A549 (cell line): ENCODE data around the gene TRIM65. TPM values are rescaled to one million over a fixed set of nuclear protein-coding genes. Genes with fewer than 3 reads are reported as not detected.

ENCODE experiments used
- ATAC-seq, 2 experiments: fragments of 200-7000 bp in 1 of 2; fragments of >200 bp in 1 of 2; cut with Nextera tagmentation in 1 of 2; cut with Tn5 transposase in 1 of 2; 3 replicates each; pipeline versions ENCODE4 v1.8.0 to v1.9.1; 2018 to 2020; ENCODE audit warnings: mild to moderate bottlenecking in 1 of 2, moderate library complexity in 1 of 2
- CTCF ChIA-PET: fragments of 300-600 bp; sonication (Branson Sonifier 250); formaldehyde crosslinking; extraction: SDS; loops from one replicate; lab custom pipeline; 2021; ENCODE audit warnings: antibody characterized with exemption, inconsistent platforms; lab: Yijun Ruan, JAX
- POLR2A ChIA-PET: fragments of 350-600 bp; formaldehyde crosslinking; extraction: SDS; loops from one replicate; lab custom pipeline; 2021; ENCODE audit warnings: antibody characterized with exemption, inconsistent platforms; lab: Yijun Ruan, JAX
- DNase-seq, 2 experiments: peaks; one replicate each; pipeline versions ENCODE4 v3.0.0 to v3.0.0-alpha.2; 2011 to 2016; ENCODE audit warnings: low read depth in 1 of 2, low spot score in 1 of 2
- FAIRE-seq: peaks from 2 replicates; lab custom pipeline; 2011; peaks lifted over from hg19 to GRCh38; lab: Jason Lieb, UNC
- H3K27ac ChIP-seq, 2 experiments: fragments of >200 bp; sonication (Bioruptor Twin); formaldehyde crosslinking; 3 replicates each; pipeline ENCODE4 v1.5.1; 2016 to 2017
- H3K4me1 ChIP-seq: fragments of >200 bp; sonication (Bioruptor Twin); formaldehyde crosslinking; 3 replicates; pipeline ENCODE4 v1.6.1; 2016
- H3K4me2 ChIP-seq: fragments of >200 bp; sonication (Bioruptor Twin); formaldehyde crosslinking; 3 replicates; pipeline ENCODE4 v1.6.1; 2016
- H3K4me3 ChIP-seq: fragments of >200 bp; sonication (Bioruptor Twin); formaldehyde crosslinking; 3 replicates; pipeline ENCODE4 v1.5.1; 2016
- H3K9me3 ChIP-seq: fragments of >200 bp; sonication (Bioruptor Twin); formaldehyde crosslinking; 3 replicates; pipeline ENCODE4 v1.6.1; 2016
- CBX8 ChIP-seq: fragments of 200-600 bp; sonication (generic); IDR thresholded peaks from 2 replicates; pipeline ENCODE4 v1.6.1; 2016
- EHMT2 ChIP-seq: fragments of 200-600 bp; sonication (generic); IDR thresholded peaks from 2 replicates; pipeline ENCODE4 v1.6.1; 2016; ENCODE audit warnings: antibody characterized with exemption, low read depth, mild to moderate bottlenecking, moderate library complexity
- EP300 ChIP-seq, 2 experiments: fragments of >200 bp; sonication (Bioruptor Twin); formaldehyde crosslinking; IDR thresholded peaks; 2 replicates in 1 of 2; 3 replicates in 1 of 2; pipeline ENCODE4 v1.6.1; 2016 to 2017
- FOXS1 ChIP-seq: fragments of 250-450 bp; sonication (Bioruptor Pico); IDR thresholded peaks from 2 replicates; pipeline ENCODE4 v1.5.0; 2020; ENCODE audit warnings: mild to moderate bottlenecking, moderate library complexity
- HDAC2 ChIP-seq: fragments of 200-600 bp; sonication (generic); IDR thresholded peaks from 2 replicates; pipeline ENCODE4 v1.6.1; 2016
- HEYL ChIP-seq: fragments of 250-450 bp; sonication (Bioruptor Pico); IDR thresholded peaks from 2 replicates; pipeline ENCODE4 v1.8.0; 2021; ENCODE audit warnings: mild to moderate bottlenecking, moderate library complexity
- HOXB5 ChIP-seq: fragments of 250-450 bp; sonication (Bioruptor Pico); IDR thresholded peaks from 2 replicates; pipeline ENCODE4 v1.5.0; 2020; ENCODE audit warnings: mild to moderate bottlenecking, moderate library complexity
- MAFK ChIP-seq: fragments of 450-650 bp; IDR thresholded peaks from 2 replicates; pipeline ENCODE4 v1.6.1; 2014; ENCODE audit not compliant: partially characterized antibody
- NFE2L2 ChIP-seq: fragments of 150-350 bp; conservative IDR thresholded peaks from 2 replicates; pipeline ENCODE4 v1.6.1; 2014; ENCODE audit warnings: low read length
- PHF8 ChIP-seq: fragments of 200-600 bp; sonication (generic); IDR thresholded peaks from 2 replicates; pipeline ENCODE4 v1.6.1; 2016; ENCODE audit warnings: low read depth, mild to moderate bottlenecking, antibody characterized with exemption, moderate library complexity, borderline replicate concordance
- POLR2A ChIP-seq: IDR thresholded peaks from 2 replicates; pipeline ENCODE4 v1.6.1; 2012; ENCODE audit warnings: mild to moderate bottlenecking, low read length
- RAD21 ChIP-seq, 2 experiments: fragments of >200 bp in 1 of 2; sonication (Bioruptor Twin) in 1 of 2; formaldehyde crosslinking in 1 of 2; IDR thresholded peaks in 1 of 2; conservative IDR thresholded peaks in 1 of 2; 2 replicates in 1 of 2; 3 replicates in 1 of 2; pipeline ENCODE4 v1.6.1; 2012 to 2018; ENCODE audit warnings: inconsistent platforms in 1 of 2
- RCOR1 ChIP-seq: fragments of 150-350 bp; IDR thresholded peaks from 2 replicates; pipeline ENCODE4 v1.6.1; 2014; ENCODE audit warnings: antibody characterized with exemption, low read length, low read depth
- ZC3H11A ChIP-seq: fragments of 450-650 bp; IDR thresholded peaks from 2 replicates; pipeline ENCODE4 v1.6.1; 2014; ENCODE audit warnings: antibody characterized with exemption, mild to moderate bottlenecking
- ZSCAN20 ChIP-seq: fragments of 250-450 bp; sonication (Bioruptor Pico); IDR thresholded peaks from 2 replicates; pipeline ENCODE4 v1.8.0; 2022; ENCODE audit warnings: mild to moderate bottlenecking, moderate library complexity
- whole genome bisulfite sequencing: methylation state at CpG from one replicate; pipeline ENCODE4 v1.1.6; 2017; ENCODE audit errors: missing lambda C conversion rate; 5-methylcytosine and 5-hydroxymethylcytosine counted together
- polyA plus RNA-seq, 4 experiments: library from polyadenylated mRNA; depleted of rRNA in 3 of 4; stranded (reverse); fragments of >200 nt; fragmentation: RNase III in 1 of 4; extraction: RNeasy Plus Mini Kit Qiagen cat#74134 plus additional on column Dnase treatment in 1 of 4; gene quantifications; 2 replicates in 3 of 4; 3 replicates in 1 of 4; pipeline ENCODE4 v1.2.3, GENCODE V29; 2011 to 2017
- TF ChIP-seq, protein P1 (sequence below): fragments of 450-650 bp; IDR thresholded peaks from 2 replicates; pipeline ENCODE4 v1.6.1; 2014; ENCODE audit warnings: antibody characterized with exemption
- TF ChIP-seq, protein P2 (sequence below): fragments of 150-350 bp; IDR thresholded peaks from 2 replicates; pipeline ENCODE4 v1.6.1; 2014; ENCODE audit warnings: low read depth, mild to moderate bottlenecking, low read length
- TF ChIP-seq, protein P3 (sequence below): IDR thresholded peaks from 2 replicates; pipeline ENCODE4 v1.6.1; 2012
- TF ChIP-seq, protein P4 (sequence below): fragments of 200-600 bp; sonication (generic); IDR thresholded peaks from 2 replicates; pipeline ENCODE4 v1.6.1; 2016; ENCODE audit warnings: antibody characterized with exemption, mild to moderate bottlenecking, moderate library complexity
- TF ChIP-seq, protein P5 (sequence below): fragments of >200 bp; sonication (Bioruptor Twin); formaldehyde crosslinking; IDR thresholded peaks from 3 replicates; pipeline ENCODE4 v1.6.1; 2016

Gene TRIM65
- polyA plus RNA-seq, 2 of the 4 experiments (the other 2 are of a cell fraction): 13.5 to 30.2 TPM

DNA sequence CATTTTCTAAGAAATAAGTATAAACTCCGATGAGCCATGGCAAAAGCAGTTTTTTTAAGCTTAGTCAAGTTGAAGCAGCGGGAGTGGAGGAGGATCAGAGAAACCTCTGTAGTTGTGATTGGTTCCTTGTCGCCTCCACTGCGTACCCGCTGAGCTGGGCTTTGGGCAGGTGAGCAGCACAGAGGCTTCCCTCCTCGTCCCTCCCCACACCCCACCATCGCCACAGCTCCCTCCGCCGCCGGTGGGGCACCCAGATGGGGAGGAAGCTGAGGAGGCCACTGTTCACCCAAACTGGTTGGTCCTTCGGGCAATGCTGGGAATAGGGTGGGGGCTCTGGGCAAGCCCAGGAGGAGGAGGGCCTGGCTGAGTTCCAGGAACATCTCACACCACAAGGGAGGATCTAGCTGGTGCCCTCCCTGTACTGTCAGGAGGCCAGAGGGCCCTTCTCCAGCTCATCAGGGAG lies 13.1 kb upstream of the TRIM65 start:
- TF ChIP-seq, protein P1, sequence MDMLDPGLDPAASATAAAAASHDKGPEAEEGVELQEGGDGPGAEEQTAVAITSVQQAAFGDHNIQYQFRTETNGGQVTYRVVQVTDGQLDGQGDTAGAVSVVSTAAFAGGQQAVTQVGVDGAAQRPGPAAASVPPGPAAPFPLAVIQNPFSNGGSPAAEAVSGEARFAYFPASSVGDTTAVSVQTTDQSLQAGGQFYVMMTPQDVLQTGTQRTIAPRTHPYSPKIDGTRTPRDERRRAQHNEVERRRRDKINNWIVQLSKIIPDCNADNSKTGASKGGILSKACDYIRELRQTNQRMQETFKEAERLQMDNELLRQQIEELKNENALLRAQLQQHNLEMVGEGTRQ: no peak
- TF ChIP-seq, protein P2, sequence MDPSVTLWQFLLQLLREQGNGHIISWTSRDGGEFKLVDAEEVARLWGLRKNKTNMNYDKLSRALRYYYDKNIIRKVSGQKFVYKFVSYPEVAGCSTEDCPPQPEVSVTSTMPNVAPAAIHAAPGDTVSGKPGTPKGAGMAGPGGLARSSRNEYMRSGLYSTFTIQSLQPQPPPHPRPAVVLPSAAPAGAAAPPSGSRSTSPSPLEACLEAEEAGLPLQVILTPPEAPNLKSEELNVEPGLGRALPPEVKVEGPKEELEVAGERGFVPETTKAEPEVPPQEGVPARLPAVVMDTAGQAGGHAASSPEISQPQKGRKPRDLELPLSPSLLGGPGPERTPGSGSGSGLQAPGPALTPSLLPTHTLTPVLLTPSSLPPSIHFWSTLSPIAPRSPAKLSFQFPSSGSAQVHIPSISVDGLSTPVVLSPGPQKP: no peak
- TF ChIP-seq, protein P3, sequence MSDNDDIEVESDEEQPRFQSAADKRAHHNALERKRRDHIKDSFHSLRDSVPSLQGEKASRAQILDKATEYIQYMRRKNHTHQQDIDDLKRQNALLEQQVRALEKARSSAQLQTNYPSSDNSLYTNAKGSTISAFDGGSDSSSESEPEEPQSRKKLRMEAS: no peak
- no peak for TF ChIP-seq PHF8
- TF ChIP-seq, protein P4, sequence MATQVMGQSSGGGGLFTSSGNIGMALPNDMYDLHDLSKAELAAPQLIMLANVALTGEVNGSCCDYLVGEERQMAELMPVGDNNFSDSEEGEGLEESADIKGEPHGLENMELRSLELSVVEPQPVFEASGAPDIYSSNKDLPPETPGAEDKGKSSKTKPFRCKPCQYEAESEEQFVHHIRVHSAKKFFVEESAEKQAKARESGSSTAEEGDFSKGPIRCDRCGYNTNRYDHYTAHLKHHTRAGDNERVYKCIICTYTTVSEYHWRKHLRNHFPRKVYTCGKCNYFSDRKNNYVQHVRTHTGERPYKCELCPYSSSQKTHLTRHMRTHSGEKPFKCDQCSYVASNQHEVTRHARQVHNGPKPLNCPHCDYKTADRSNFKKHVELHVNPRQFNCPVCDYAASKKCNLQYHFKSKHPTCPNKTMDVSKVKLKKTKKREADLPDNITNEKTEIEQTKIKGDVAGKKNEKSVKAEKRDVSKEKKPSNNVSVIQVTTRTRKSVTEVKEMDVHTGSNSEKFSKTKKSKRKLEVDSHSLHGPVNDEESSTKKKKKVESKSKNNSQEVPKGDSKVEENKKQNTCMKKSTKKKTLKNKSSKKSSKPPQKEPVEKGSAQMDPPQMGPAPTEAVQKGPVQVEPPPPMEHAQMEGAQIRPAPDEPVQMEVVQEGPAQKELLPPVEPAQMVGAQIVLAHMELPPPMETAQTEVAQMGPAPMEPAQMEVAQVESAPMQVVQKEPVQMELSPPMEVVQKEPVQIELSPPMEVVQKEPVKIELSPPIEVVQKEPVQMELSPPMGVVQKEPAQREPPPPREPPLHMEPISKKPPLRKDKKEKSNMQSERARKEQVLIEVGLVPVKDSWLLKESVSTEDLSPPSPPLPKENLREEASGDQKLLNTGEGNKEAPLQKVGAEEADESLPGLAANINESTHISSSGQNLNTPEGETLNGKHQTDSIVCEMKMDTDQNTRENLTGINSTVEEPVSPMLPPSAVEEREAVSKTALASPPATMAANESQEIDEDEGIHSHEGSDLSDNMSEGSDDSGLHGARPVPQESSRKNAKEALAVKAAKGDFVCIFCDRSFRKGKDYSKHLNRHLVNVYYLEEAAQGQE: no peak
- TF ChIP-seq RCOR1: no peak
- TF ChIP-seq MAFK: no peak
- TF ChIP-seq CBX8: no peak
- no peak for TF ChIP-seq RAD21 (conservative IDR thresholded peaks at IDR 0.05 in 1 of 2, IDR thresholded peaks at IDR 0.05 in 1 of 2)
- TF ChIP-seq, protein P5, sequence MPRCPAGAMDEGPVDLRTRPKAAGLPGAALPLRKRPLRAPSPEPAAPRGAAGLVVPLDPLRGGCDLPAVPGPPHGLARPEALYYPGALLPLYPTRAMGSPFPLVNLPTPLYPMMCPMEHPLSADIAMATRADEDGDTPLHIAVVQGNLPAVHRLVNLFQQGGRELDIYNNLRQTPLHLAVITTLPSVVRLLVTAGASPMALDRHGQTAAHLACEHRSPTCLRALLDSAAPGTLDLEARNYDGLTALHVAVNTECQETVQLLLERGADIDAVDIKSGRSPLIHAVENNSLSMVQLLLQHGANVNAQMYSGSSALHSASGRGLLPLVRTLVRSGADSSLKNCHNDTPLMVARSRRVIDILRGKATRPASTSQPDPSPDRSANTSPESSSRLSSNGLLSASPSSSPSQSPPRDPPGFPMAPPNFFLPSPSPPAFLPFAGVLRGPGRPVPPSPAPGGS: no peak
- TF ChIP-seq FOXS1 (CRISPR knock-in tag): no peak
- TF ChIP-seq HDAC2: no peak
- no peak for TF ChIP-seq EP300 (IDR thresholded peaks at IDR 0.05)
- no peak for TF ChIP-seq ZSCAN20
- no peak for TF ChIP-seq EHMT2
- TF ChIP-seq HEYL: no peak
- TF ChIP-seq, all 56 proteins: peak for 0
- no peak overlapping the region for H3K4me3 ChIP-seq
- H3K27ac ChIP-seq: no peak overlapping the region
- ATAC-seq (no peak), FAIRE-seq (no peak), DNase-seq (no peak)
- H3K4me1 ChIP-seq: peaks cover 10% of the 10 kb centered on the region; the same call in 2 of the 3 replicates
- 85% methylated on average over 11 of the region's 11 CpGs for WGBS
- no peak overlapping the region for H3K4me2 ChIP-seq
- H3K9me3 ChIP-seq: no peaks in the 10 kb centered on the region
- ChIA-PET CTCF (interaction anchor here (0.5 to 20.0 kb wide), 14 partner anchors 10 to 369 kb away, joined by 3 to 372 read pairs (median 5); partner anchors contain the start of genes CDK3, FBF1, TRIM47 and TRIM65), POLR2A (interaction anchor here (0.9 kb wide), 1 partner anchor 31 kb away, joined by 3 read pairs; no protein-coding TSS in a partner anchor)

DNA sequence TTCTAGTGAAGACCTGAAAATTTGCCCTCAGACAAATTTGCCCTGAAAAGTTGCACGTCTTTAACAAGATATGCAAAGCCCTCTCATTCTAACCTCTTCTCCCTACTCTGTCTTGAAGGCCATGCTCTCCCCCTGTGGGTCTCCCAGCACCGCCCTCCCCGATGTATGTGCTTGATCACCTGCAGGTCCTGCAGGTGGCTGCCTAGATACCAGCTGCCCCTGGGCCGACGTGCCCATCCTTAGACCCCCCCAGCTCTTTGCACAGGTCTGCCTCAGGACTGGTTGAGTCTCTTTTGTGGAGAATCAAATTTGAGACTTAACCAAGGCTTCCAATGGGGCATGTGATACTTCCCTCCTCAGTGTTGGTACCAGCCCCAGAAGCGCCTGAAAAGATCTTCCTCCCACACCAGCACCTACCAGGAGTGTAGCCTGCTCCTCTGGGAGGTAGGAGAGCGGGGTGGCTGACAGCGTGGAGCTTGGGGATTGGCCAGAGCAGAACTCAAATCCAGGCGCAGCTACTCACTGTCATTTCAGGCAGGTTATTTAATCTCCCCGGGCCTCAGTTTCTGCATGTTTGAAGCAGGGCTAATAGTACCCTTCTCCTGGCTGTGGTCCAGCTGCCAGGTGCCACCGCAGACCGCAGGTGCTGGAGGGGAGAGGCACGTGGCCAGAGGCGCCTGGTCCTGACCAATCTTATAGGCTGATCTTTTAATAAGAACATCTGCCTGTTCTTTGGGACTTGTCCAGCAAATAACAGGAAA lies 12.5 kb upstream of the TRIM65 start:
- no peak overlapping the region for H3K27ac ChIP-seq
- H3K4me2 ChIP-seq: no peak overlapping the region
- ATAC-seq: no peak
- CTCF ChIA-PET: interaction anchor here (0.9 to 20.0 kb wide), 12 partner anchors 10 to 370 kb away, joined by 3 to 372 read pairs (median 7); partner anchors contain the start of genes CDK3, FBF1, TRIM47 and TRIM65
- TF ChIP-seq POLR2A (no peak), ZC3H11A (no peak), HOXB5 (no peak), NFE2L2 (no peak)
- H3K4me1 ChIP-seq: peaks cover 10% of the 10 kb centered on the region; the same call in 2 of the 3 replicates
- no peak for DNase-seq
- H3K4me3 ChIP-seq: no peak overlapping the region
- no peak for FAIRE-seq
- 87% methylated on average over 14 of the region's 14 CpGs for WGBS
- POLR2A ChIA-PET: interaction anchor here (0.9 kb wide), 1 partner anchor 32 kb away, joined by 3 read pairs; no protein-coding TSS in a partner anchor
- no peaks in the 10 kb centered on the region for H3K9me3 ChIP-seq
